ENCODE results near the gene DCAF8L2.

DNA sequence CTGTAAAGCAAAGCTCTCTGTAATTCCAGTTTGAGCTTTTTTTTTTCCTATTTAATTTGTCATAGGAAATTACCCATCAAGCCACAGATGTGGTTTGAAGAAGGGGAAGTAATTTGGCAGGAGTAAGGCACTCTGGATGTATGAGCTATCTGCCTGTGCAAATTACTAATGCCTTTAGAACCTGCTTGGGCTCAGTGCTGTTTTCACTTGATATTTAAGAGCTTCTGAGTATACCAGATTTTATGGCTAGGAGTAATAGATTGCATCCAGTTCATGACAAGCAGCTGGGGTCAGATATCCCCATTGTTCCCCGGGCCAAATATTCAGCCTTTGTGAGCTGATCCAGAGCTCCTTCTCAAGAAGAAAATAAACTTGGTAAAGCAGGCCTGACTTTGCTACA lies 89.1 kb downstream of the DCAF8L2 start:
- TF ChIP-seq, protein P1, sequence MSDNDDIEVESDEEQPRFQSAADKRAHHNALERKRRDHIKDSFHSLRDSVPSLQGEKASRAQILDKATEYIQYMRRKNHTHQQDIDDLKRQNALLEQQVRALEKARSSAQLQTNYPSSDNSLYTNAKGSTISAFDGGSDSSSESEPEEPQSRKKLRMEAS (IDR thresholded peaks at IDR 0.05; ENCODE audit: insufficient read depth, insufficient read length): no peak
- TF ChIP-seq, protein P2, sequence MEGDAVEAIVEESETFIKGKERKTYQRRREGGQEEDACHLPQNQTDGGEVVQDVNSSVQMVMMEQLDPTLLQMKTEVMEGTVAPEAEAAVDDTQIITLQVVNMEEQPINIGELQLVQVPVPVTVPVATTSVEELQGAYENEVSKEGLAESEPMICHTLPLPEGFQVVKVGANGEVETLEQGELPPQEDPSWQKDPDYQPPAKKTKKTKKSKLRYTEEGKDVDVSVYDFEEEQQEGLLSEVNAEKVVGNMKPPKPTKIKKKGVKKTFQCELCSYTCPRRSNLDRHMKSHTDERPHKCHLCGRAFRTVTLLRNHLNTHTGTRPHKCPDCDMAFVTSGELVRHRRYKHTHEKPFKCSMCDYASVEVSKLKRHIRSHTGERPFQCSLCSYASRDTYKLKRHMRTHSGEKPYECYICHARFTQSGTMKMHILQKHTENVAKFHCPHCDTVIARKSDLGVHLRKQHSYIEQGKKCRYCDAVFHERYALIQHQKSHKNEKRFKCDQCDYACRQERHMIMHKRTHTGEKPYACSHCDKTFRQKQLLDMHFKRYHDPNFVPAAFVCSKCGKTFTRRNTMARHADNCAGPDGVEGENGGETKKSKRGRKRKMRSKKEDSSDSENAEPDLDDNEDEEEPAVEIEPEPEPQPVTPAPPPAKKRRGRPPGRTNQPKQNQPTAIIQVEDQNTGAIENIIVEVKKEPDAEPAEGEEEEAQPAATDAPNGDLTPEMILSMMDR (IDR thresholded peaks at IDR 0.05; ENCODE audit: extremely low read depth in 1 of 2, insufficient read depth in 1 of 2, low read depth in 1 of 2, low read length in 2 of 2): no peak
- TF ChIP-seq POLR2A (IDR thresholded peaks at IDR 0.05; ENCODE audit: low read depth, low read length): no peak
- no peak for TF ChIP-seq GATA2 (IDR thresholded peaks at IDR 0.05; ENCODE audit: insufficient read depth, insufficient read length, low read depth, low read length)
- TF ChIP-seq POLR2AphosphoS5 (IDR thresholded peaks at IDR 0.05; ENCODE audit: insufficient read depth, low read depth, low read length): no peak
